ENCODE data around the gene WDR5B. TPM values are rescaled to one million over a fixed set of nuclear protein-coding genes. Genes with fewer than 3 reads are reported as not detected.

WDR5B gene
- total and polyA plus RNA-seq, 2 of the 8 experiments (the other 6 are each of a cell fraction or from before 2014, with no cell fraction given) = 1.9 to 3.5 TPM

DNA sequence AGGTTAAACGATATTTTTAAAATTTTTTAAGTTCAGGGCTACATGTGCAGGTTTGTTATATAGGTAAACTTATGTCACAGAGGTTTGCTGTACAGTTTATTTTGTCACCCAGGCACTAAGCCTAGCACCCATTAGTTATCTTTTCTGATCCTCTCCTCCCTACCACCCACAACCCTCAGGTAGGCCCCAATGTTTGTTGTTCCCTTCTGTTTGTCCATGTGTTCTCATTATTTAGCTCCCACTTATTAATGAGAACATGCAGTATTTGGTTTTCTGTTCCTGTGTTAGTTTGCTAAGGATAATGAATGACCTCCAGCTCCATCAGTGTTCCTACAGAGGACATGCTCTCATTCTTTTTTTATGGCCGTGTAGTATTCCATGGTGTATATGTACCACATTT lies 16.9 kb downstream of the WDR5B start:
- no peak overlapping the region for H2BK120ac ChIP-seq (replicated peaks; ENCODE audit: low read depth, low read length)
- ChIA-PET CTCF (ENCODE audit: partially characterized antibody) (no interaction called here), POLR2A (ENCODE audit: partially characterized antibody) (interaction anchor here (0.7 kb wide), 1 partner anchor 272 kb away, joined by 3 read pairs; no protein-coding TSS in a partner anchor)
- no peak overlapping the region for H3K56ac ChIP-seq (replicated peaks; ENCODE audit: insufficient read length, low read depth, low read length)
- H3K27me3 ChIP-seq (replicated peaks in 1 of 4; ENCODE audit: control insufficient read depth in 3 of 4, extremely low read depth in 1 of 4, insufficient read depth in 3 of 4, low read length in 3 of 4) = no peaks in the 10 kb centered on the region
- H3K36me3 ChIP-seq (ENCODE audit: control insufficient read depth in 2 of 4, insufficient read depth in 4 of 4, low read length in 3 of 4) = peaks cover 0 to 10% (median 4%) of the 10 kb centered on the region in 4 experiments; a peak in 6 of 8 replicates
- H3K18ac ChIP-seq (ENCODE audit: extremely low read depth, low read length) = no peak overlapping the region
- no peak overlapping the region for H2BK5ac ChIP-seq (ENCODE audit: low read depth, low read length)
- H2AK5ac ChIP-seq (ENCODE audit: low read depth, low read length) = no peak overlapping the region
- H3K4me2 ChIP-seq (ENCODE audit: insufficient read depth in 1 of 2, low read depth in 2 of 2, low read length in 2 of 2) = no peak overlapping the region
- no peak overlapping the region for H3K14ac ChIP-seq (ENCODE audit: insufficient read length)
- H4K5ac ChIP-seq (ENCODE audit: insufficient read length, low read depth, low read length) = no peak overlapping the region
- no peaks in the 10 kb centered on the region for H3K23me2 ChIP-seq (ENCODE audit: low read depth, low read length)
- H3K27ac ChIP-seq (ENCODE audit: low read depth, low read length) = no peak overlapping the region
- WGBS, 2 experiments (ENCODE audit: extremely low coverage in 1 of 2, insufficient coverage in 1 of 2, insufficient read length in 1 of 2, insufficient replicate concordance in 2 of 2, low coverage in 1 of 2, low lambda C conversion rate in 2 of 2, missing lambda C conversion rate in 1 of 2) = 91 to 100% methylated on average over 1 to 2 of the region's 2 CpGs
- H3K23ac ChIP-seq (ENCODE audit: insufficient read length) = no peak overlapping the region
- FAIRE-seq (no peak), DNase-seq (ENCODE audit: low read depth in 1 of 2, low spot score in 2 of 2) (no peak)
- H3K9me3 ChIP-seq (ENCODE audit: insufficient read depth in 2 of 2, low read depth in 1 of 2, low read length in 1 of 2) = no peaks in the 10 kb centered on the region
- H2BK15ac ChIP-seq (ENCODE audit: low read length) = no peak overlapping the region
- no peak overlapping the region for H2BK12ac ChIP-seq (ENCODE audit: low read depth, low read length)
- H4K20me1 ChIP-seq (replicated peaks in 1 of 2; ENCODE audit: control insufficient read depth in 1 of 2, insufficient read depth in 2 of 2, low read length in 2 of 2) = no peaks in the 10 kb centered on the region
- no peak overlapping the region for H2BK20ac ChIP-seq (ENCODE audit: low read length)
- H2AFZ ChIP-seq (ENCODE audit: low read length) = no peak overlapping the region
- H4K91ac ChIP-seq (replicated peaks; ENCODE audit: insufficient read length, low read length) = no peak overlapping the region
- H3K4ac ChIP-seq (replicated peaks; ENCODE audit: insufficient read length, low read depth, low read length) = no peak overlapping the region
- no peaks in the 10 kb centered on the region for H3K79me1 ChIP-seq (ENCODE audit: low read depth, low read length)
- H3K4me3 ChIP-seq (ENCODE audit: extremely low read depth in 1 of 4, insufficient read depth in 2 of 4, low read depth in 3 of 4, low read length in 4 of 4) = no peak overlapping the region
- H3K79me2 ChIP-seq (ENCODE audit: control insufficient read depth in 1 of 2, insufficient read depth in 2 of 2, low read length in 2 of 2) = no peaks in the 10 kb centered on the region
- no peak overlapping the region for H4K8ac ChIP-seq (ENCODE audit: extremely low read depth, insufficient read depth, low read length)
- TF ChIP-seq ASH2L (IDR thresholded peaks at IDR 0.05; ENCODE audit: low read length) (no peak), KDM1A (IDR thresholded peaks at IDR 0.05; ENCODE audit: borderline replicate concordance, low read length) (no peak), MAFK (IDR thresholded peaks at IDR 0.05; ENCODE audit: low read depth, low read length) (no peak), SIRT6 (IDR thresholded peaks at IDR 0.05; ENCODE audit: low read length) (no peak), RBBP5 (IDR thresholded peaks at IDR 0.05; ENCODE audit: borderline replicate concordance, low read depth, low read length) (no peak), JUND (IDR thresholded peaks at IDR 0.05; ENCODE audit: low read length) (no peak), SP1 (IDR thresholded peaks at IDR 0.05; ENCODE audit: low read depth, low read length) (no peak), YY1 (IDR thresholded peaks at IDR 0.05; ENCODE audit: low read depth, low read length) (no peak), ZNF274 (IDR thresholded peaks at IDR 0.05; ENCODE audit: borderline replicate concordance, extremely low read depth, low read length) (no peak), CHD1 (IDR thresholded peaks at IDR 0.05; ENCODE audit: low read depth, low read length) (no peak), CEBPB (IDR thresholded peaks at IDR 0.05; ENCODE audit: low read depth, low read length) (no peak), BCL11A (IDR thresholded peaks at IDR 0.05; ENCODE audit: low read depth in 2 of 2, low read length in 2 of 2) (no peak)
- TF ChIP-seq, protein P1, sequence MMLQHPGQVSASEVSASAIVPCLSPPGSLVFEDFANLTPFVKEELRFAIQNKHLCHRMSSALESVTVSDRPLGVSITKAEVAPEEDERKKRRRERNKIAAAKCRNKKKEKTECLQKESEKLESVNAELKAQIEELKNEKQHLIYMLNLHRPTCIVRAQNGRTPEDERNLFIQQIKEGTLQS (IDR thresholded peaks at IDR 0.05; ENCODE audit: insufficient read depth, low read depth, low read length) = no peak
- no peak overlapping the region for H3K9ac ChIP-seq (replicated peaks in 1 of 4; ENCODE audit: extremely low read depth in 1 of 4, low read depth in 3 of 4, low read length in 3 of 4)
- no peaks in the 10 kb centered on the region for H3K4me1 ChIP-seq (replicated peaks in 1 of 4; ENCODE audit: control insufficient read depth in 3 of 4, insufficient read depth in 4 of 4, low read length in 3 of 4)
